KG1 (cell line): ENCODE results near the gene NEO1.

Experiments used
- DNase-seq: peaks from one replicate; lab custom pipeline; 2025; lab: John Stamatoyannopoulos, UW

NEO1 gene, protein sequence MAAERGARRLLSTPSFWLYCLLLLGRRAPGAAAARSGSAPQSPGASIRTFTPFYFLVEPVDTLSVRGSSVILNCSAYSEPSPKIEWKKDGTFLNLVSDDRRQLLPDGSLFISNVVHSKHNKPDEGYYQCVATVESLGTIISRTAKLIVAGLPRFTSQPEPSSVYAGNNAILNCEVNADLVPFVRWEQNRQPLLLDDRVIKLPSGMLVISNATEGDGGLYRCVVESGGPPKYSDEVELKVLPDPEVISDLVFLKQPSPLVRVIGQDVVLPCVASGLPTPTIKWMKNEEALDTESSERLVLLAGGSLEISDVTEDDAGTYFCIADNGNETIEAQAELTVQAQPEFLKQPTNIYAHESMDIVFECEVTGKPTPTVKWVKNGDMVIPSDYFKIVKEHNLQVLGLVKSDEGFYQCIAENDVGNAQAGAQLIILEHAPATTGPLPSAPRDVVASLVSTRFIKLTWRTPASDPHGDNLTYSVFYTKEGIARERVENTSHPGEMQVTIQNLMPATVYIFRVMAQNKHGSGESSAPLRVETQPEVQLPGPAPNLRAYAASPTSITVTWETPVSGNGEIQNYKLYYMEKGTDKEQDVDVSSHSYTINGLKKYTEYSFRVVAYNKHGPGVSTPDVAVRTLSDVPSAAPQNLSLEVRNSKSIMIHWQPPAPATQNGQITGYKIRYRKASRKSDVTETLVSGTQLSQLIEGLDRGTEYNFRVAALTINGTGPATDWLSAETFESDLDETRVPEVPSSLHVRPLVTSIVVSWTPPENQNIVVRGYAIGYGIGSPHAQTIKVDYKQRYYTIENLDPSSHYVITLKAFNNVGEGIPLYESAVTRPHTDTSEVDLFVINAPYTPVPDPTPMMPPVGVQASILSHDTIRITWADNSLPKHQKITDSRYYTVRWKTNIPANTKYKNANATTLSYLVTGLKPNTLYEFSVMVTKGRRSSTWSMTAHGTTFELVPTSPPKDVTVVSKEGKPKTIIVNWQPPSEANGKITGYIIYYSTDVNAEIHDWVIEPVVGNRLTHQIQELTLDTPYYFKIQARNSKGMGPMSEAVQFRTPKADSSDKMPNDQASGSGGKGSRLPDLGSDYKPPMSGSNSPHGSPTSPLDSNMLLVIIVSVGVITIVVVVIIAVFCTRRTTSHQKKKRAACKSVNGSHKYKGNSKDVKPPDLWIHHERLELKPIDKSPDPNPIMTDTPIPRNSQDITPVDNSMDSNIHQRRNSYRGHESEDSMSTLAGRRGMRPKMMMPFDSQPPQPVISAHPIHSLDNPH (N-terminal part only)

GRCh38 chr15:73051807-73052652, at the start of gene NEO1:
Gene NEO1 (plus strand): TSS chr15:73052463. CDS start chr15:73052676, 213 bp downstream.
- DNase-seq = no peak

GRCh38 chr15:73004462-73004861, 47.8 kb upstream of the NEO1 start:
- no peak for DNase-seq

- no peak for DNase-seq
These were observed 47.2 kb upstream of the NEO1 start for GRCh38 chr15:73005032-73005431.

DNA sequence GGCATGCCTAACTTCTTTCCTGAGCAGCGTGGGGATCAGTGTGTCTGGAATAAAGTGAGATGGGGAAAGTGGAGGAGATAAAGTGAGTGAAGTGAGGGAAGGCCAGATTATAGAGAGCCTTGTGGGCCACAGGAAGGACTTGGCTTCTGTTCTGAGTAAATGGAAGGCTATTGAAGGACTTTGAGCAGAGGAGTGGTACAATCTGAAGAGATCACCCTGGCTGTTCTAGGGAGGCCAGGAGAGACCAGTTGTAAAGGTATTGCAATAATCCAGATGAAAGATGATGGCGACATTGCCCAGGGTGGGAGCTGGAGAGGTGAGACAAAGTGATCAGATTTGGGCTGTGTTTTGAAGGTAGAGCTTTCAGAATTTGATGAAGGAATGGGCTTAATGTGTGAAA, 46.8 kb upstream of the NEO1 start:
- DNase-seq = no peak

GRCh38 chr15:73006523-73006922, 45.7 kb upstream of the NEO1 start:
- no peak for DNase-seq

GRCh38 chr15:73009066-73010056, 42.9 kb upstream of the NEO1 start:
- DNase-seq = no peak

GRCh38 chr15:73010154-73011152, 41.8 kb upstream of the NEO1 start:
- no peak for DNase-seq

GRCh38 chr15:73014904-73015303, 37.4 kb upstream of the NEO1 start:
- no peak for DNase-seq

- DNase-seq = no peak
These were observed 36.8 kb upstream of the NEO1 start for GRCh38 chr15:73015493-73015892.

DNA sequence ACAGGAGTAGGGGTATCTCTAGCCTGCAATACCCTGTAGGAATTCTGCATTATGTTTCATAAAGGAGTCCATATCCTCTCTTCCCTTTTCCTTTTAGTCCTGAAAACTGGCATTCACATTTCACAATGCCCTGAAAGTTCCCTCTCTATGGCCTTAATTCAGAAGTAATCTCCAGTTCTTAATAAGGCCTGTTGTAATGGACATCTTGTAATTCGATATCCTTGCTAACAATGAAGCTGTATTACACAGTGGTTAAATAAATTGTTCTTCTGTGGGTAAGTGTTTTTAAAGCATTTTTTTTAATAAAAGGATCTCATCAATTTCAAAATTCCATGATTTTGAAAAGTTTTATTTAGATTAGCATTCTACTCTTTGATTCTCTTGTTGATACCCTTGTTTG, 34.3 kb upstream of the NEO1 start:
- no peak for DNase-seq

- no peak for DNase-seq
These were observed 33.1 kb upstream of the NEO1 start for GRCh38 chr15:73019154-73019553.

DNA sequence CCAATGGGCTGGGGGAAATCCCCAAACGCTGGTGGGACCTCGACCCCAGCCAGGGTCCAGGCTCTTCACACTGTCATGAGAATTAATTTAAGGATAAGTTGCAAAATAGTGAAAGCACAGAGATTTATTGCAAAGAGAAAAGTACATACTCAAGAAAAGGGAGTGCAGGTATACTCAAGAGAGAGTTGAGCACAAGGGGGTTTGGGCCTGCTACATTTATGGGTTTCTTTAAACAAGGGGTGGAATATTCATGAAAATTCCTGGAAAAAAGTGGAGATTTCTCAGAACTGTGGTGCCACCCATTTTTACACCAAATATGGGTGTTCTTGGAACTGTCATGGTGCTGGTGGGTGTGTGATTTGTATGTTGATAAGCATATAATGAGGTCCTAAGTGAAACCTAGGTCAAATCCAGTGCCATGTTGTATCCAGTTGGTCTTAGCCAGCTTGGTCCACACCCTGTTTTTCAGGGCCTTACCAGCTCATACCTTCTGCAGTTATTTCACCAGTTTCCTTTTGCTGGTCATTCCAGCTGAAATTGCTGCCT, 32.6 kb upstream of the NEO1 start:
- DNase-seq = no peak

- no peak for DNase-seq
These were observed 31.1 kb upstream of the NEO1 start for GRCh38 chr15:73021139-73021621.

DNA sequence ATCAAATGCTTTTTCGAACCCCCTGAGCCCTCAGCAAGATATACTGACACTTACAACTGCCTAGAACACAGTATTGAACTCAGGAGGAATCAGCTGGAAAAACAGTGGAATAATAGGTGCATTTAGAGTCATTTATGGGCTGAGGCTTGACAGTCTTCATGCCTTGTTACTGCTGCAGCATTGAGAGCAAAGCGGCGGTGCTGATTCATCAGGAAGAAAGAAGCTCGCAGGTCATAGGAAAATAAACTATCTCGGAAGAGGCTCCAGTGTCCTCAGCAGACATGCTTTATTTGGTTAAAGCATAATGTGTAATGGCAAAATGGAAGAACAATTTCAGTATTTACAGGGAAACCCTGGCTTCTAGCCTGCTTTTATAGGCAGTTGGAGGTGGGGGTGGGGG, 30.1 kb upstream of the NEO1 start:
- DNase-seq = no peak

- DNase-seq = no peak
These were observed 29.2 kb upstream of the NEO1 start for GRCh38 chr15:73023071-73023470.

- DNase-seq = no peak
These were observed 28.1 kb upstream of the NEO1 start for GRCh38 chr15:73024168-73024567.

GRCh38 chr15:73026511-73027054, 25.7 kb upstream of the NEO1 start:
- no peak for DNase-seq

GRCh38 chr15:73028031-73028430, 24.2 kb upstream of the NEO1 start:
- no peak for DNase-seq
